Neuron (in vitro differentiated cells): ENCODE data around the gene TMOD1.

Experiments
- H2AFZ ChIP-seq: one replicate; pipeline ENCODE4 v1.6.1; 2013; ENCODE audit warnings: low read depth, mild to moderate bottlenecking, inconsistent platforms, low read length, moderate library complexity
- H3K27me3 ChIP-seq: one replicate; pipeline ENCODE4 v1.6.1; 2013; ENCODE audit warnings: low read length; ENCODE audit not compliant: insufficient read depth
- H3K36me3 ChIP-seq: one replicate; pipeline ENCODE4 v1.6.1; 2013; ENCODE audit warnings: low read length; ENCODE audit not compliant: insufficient read depth
- H3K4me1 ChIP-seq: one replicate; pipeline ENCODE4 v1.6.1; 2013; ENCODE audit warnings: low read length; ENCODE audit not compliant: insufficient read depth
- H3K4me3 ChIP-seq: 2 replicates; pipeline ENCODE4 v1.5.1; 2013; ENCODE audit warnings: mild to moderate bottlenecking, low read length, moderate library complexity
- H3K9me3 ChIP-seq: one replicate; pipeline ENCODE4 v1.6.1; 2013; ENCODE audit warnings: low read length

TMOD1 gene

DNA sequence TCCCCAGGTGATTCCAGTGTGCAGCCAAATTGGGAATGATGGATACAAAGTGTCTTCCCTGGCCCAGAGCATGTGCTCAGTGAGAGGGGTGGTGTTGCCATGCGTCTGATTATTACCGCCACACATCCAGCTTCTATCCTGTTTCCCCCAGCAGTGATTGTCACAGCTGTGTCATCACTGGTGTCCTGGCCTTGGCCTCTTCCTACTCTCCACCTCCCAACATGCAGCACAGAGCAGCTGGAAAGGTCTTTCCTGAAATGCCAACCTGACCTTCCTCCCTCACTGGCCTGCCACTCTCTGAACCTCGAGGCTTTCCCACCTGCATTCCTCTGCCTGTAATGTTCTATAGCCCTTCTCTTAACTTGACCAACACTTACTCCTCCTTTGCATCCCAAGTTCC lies 60.0 kb downstream of the TMOD1 start:
- Histone ChIP-seq H2AFZ (no peak overlapping the region), H3K36me3 (no peaks in the 10 kb centered on the region), H3K4me1 (no peaks in the 10 kb centered on the region), H3K4me3 (no peak overlapping the region), H3K9me3 (no peaks in the 10 kb centered on the region), H3K27me3 (peaks cover 25% of the 10 kb centered on the region)

DNA sequence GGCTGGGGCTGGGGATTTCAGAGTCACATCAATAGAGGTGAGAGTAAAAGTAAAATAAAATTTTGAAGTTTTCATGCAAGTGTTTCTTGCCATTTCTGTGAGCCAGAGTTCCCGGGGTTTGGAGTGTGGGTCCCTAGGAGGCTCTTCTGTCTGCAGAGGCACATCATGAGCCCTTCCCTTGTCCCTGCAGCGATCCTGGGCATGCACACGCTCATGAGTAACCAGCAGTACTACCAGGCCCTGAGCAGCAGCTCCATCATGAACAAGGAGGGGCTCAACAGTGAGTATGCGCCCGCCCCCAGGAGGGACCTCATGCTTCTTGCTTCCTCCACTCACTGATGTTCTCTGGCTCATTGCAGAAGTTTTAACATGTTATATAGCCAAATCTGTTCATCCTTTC lies 61.1 kb downstream of the TMOD1 start:
- no peaks in the 10 kb centered on the region for H3K4me1 ChIP-seq
- no peak overlapping the region for H3K4me3 ChIP-seq
- H3K27me3 ChIP-seq, result peaks cover 19% of the 10 kb centered on the region
- H3K36me3 ChIP-seq, result no peaks in the 10 kb centered on the region
- no peak overlapping the region for H2AFZ ChIP-seq
- no peaks in the 10 kb centered on the region for H3K9me3 ChIP-seq

DNA sequence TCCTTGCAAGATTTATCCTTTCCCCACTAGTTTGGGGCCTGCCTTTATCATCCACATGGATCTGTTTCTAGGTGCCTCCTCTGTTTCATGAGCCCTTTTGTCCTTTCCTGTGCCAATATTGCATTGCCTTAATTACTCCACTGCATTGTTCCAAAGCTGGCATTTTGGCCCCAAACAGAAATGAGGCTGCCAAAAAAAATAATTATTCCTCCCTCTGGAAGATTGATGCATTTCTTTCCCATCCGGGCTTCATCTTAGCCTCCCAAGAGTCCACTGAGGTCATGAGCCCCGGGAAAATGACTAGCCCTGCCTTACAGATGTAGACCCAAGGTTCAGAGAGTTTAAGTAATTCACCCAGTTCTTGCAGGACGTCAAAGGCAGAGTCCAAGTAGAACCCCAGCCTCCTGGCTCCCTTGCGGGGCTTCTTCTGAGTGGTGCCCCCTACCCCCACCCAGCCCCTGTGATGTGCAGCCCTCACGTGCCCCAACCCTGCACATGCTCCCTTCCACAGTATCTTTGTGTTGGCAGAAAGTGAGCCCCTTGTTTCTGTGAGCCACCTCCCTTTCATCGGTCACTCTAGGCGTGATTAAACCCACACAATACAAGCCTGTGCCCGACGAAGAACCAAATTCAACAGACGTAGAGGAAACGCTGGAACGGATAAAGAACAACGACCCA lies 62.1 kb downstream of the TMOD1 start:
- H3K4me3 ChIP-seq, result no peak overlapping the region
- peaks cover 15% of the 10 kb centered on the region for H3K27me3 ChIP-seq
- no peaks in the 10 kb centered on the region for H3K36me3 ChIP-seq
- no peaks in the 10 kb centered on the region for H3K4me1 ChIP-seq
- no peaks in the 10 kb centered on the region for H3K9me3 ChIP-seq
- H2AFZ ChIP-seq, result no peak overlapping the region

DNA sequence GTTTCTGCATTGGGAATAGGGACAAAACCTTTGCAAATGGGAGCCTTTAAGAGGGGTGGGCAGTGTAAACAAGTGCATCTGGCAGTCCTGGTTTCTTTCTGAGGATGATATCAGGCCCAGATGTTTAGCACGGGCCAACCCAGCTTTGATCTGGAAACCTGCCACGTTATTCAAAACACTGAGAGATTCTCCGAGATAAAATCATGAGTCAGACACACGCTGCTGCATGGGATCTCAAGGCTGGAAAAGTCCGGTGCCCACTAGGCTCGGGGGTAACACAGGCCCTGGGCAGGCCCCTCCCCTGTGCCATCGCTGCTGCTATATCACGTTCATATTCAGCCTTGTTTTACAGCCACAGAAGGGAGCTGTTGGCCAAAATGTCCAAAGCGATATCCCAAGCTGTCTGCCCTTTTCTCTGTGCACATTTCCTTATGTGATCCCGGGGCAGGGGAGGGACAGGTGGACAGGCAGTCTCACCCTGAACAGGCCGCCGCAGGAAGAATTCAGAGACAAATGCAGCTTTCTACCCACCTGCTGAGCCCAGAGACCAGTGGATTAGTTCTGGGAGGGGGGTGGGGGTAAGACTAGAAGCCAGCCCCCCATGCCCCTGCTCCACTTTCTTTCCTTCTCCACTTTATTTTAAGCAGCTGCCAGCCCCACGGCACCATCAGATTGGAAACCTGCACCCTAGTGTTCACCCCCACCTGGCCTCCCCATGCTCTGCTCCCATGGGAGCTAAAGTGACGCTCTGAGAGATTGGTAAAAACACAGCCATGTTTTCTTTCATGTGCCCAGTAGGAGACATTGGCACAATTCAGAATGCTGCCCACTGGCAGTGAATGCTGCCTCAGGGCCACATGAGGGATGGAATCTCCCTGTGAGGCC lies 63.1 kb downstream of the TMOD1 start:
- Histone ChIP-seq H3K4me3 (no peak overlapping the region), H3K4me1 (no peaks in the 10 kb centered on the region), H3K27me3 (peaks cover 15% of the 10 kb centered on the region), H2AFZ (no peak overlapping the region), H3K36me3 (no peaks in the 10 kb centered on the region), H3K9me3 (no peaks in the 10 kb centered on the region)

DNA sequence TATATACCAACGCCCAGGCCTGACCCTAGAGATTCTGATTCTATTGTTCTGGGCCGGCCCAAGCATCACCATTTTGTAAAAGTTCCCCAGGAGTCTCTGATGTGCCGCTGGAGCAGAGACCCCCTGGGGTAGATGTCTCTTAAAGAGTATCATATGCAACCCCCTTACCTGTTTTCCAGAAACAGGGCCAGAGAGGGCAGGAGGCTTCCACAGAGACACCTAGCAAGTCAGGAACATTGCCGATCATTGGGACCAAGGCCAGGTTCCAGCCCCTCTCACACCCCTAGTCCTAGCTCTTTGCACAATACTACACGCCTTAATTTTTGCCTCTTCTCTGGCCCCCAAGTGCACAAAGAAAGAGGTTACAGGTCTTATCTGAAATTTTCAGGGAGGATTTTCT lies 63.8 kb downstream of the TMOD1 start:
- Histone ChIP-seq H3K27me3 (peaks cover 15% of the 10 kb centered on the region), H3K4me3 (no peak overlapping the region), H3K36me3 (no peaks in the 10 kb centered on the region), H3K4me1 (no peaks in the 10 kb centered on the region), H2AFZ (no peak overlapping the region), H3K9me3 (no peaks in the 10 kb centered on the region)

DNA sequence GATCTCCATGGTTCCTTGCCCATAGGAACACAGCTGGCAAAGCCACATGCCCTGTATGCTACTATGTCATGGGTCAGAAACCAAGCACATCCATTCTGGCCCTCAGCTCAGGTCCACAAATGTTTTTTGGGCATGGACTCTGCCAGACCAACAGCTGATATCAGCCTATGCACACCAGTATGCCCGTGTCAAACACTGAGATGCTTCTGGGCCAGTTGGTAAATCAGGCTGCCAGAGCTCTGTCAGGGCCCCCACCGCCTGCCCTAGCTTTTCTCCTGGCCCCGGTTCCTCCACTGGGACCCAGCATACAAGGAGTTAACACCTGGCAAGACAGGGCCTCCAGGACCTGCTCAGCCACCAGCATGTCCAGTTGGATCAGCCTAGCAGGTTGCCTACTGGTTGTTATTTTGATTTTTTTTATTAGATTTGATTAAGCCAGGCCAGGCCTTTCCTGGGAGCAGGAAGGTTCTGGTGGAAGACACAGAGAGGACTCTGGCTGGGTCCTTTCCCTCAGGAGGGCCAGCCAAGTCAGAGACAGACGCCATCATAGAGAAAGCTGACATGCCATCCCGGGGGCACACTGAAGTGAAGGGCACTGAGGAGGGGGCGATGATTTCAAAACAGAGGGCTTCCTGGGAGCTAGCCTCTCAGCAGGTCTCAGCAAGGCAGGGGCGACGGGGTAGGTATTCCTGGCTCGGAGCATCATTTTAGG lies 65.9 kb downstream of the TMOD1 start:
- no peaks in the 10 kb centered on the region for H3K9me3 ChIP-seq
- H3K36me3 ChIP-seq, result no peaks in the 10 kb centered on the region
- H2AFZ ChIP-seq, result no peak overlapping the region
- peaks cover 10% of the 10 kb centered on the region for H3K27me3 ChIP-seq
- no peak overlapping the region for H3K4me3 ChIP-seq
- no peaks in the 10 kb centered on the region for H3K4me1 ChIP-seq

DNA sequence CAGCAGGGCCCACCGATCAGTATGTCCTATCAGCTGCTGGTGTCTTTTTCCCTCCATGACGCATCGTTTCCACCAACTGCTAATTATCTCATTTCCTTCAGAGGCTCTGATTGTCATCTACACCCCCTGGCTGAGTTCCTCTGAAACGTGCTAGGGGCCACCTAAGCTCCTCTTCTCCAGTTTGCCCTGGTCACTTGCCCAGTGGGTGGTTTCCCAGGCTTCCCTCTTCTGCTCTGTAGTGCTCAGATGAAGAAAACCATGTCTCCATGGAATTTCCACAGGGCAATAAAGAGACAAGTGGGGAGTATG lies 66.4 kb downstream of the TMOD1 start:
- Histone ChIP-seq H2AFZ (no peak overlapping the region), H3K27me3 (peaks cover 7% of the 10 kb centered on the region), H3K4me1 (no peaks in the 10 kb centered on the region), H3K36me3 (no peaks in the 10 kb centered on the region), H3K9me3 (no peaks in the 10 kb centered on the region), H3K4me3 (no peak overlapping the region)

DNA sequence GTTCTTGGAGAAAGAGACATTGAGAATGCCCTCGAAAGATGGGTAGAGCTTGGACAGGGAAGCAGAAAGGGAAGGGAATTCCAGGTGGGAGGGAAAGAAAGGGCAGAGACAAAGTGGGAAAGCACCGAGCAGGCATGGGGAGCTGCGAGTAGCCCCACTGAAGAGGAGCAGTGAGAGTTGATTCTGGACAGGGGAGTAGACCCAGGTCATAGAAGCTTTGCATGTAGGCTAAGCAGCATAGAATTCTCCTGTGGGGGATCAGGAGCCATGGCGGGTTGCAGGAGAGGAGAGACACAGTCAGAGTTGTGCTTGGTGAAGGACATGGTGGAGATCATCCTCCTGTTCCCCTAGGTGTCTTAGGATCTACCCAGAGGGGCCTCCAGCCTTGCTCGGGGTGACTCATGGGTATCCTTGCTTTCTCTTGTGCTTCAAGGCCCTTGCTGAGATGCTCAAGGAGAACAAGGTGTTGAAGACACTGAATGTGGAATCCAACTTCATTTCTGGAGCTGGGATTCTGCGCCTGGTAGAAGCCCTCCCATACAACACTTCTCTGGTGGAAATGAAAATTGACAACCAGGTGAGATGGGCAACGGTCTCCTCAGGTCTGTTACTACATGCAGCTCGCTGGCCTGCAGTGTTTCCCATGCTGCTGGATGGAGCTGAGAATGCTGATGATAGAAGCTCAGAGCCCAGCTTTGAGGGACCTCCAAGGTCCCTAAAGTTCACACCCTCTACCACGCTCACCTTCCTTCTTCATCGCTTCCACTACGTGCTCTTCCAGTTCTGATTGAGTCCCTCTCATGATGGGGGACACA lies 67.2 kb downstream of the TMOD1 start:
- no peak overlapping the region for H3K4me3 ChIP-seq
- no peak overlapping the region for H2AFZ ChIP-seq
- H3K27me3 ChIP-seq, result peaks cover 7% of the 10 kb centered on the region
- H3K9me3 ChIP-seq, result no peaks in the 10 kb centered on the region
- no peaks in the 10 kb centered on the region for H3K4me1 ChIP-seq
- no peaks in the 10 kb centered on the region for H3K36me3 ChIP-seq

DNA sequence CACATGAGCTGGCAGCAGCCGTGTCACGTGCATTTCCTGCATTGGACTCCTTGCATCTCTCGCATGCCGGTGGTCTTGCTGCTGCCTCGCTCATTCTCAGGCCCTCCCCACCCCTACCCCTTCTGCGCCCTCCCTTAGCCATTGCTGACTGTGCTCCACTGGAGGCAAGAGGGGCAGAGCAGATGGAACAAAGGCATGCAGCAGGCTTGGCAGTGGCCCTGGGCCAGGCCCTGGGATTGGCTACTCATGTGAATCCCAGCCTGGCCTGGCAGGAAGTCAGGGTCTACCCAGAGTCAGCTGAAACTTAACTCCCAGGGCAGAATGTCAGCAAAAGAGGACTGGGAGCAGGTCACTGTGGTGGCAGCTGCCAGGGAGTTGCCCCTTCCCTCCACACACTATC lies 69.4 kb downstream of the TMOD1 start:
- Histone ChIP-seq H3K4me3 (no peak overlapping the region), H3K4me1 (no peaks in the 10 kb centered on the region), H3K9me3 (no peaks in the 10 kb centered on the region), H3K36me3 (no peaks in the 10 kb centered on the region), H3K27me3 (peaks cover 2% of the 10 kb centered on the region), H2AFZ (no peak overlapping the region)

DNA sequence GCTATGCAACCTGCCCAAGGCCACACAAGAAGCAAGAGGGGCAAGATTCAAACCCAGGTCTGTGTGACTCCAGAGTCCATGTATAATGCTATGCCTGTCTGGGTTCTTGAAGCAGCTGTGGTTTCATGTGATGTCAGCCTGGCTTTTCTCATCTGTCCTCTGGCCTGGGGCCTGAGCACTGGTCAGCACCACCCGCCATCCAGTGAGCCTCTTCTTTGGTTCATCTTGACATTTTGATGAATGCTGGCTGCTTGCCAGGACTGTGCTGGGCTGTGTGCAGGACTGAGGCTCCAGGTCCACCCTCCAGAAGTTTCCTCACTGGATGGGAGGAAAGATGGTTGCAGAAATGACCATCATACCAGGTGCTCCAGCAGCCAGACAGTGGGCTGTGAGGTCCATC lies 70.2 kb downstream of the TMOD1 start:
- Histone ChIP-seq H3K4me1 (no peaks in the 10 kb centered on the region), H3K27me3 (no peaks in the 10 kb centered on the region), H2AFZ (no peak overlapping the region), H3K9me3 (no peaks in the 10 kb centered on the region), H3K4me3 (no peak overlapping the region), H3K36me3 (no peaks in the 10 kb centered on the region)

DNA sequence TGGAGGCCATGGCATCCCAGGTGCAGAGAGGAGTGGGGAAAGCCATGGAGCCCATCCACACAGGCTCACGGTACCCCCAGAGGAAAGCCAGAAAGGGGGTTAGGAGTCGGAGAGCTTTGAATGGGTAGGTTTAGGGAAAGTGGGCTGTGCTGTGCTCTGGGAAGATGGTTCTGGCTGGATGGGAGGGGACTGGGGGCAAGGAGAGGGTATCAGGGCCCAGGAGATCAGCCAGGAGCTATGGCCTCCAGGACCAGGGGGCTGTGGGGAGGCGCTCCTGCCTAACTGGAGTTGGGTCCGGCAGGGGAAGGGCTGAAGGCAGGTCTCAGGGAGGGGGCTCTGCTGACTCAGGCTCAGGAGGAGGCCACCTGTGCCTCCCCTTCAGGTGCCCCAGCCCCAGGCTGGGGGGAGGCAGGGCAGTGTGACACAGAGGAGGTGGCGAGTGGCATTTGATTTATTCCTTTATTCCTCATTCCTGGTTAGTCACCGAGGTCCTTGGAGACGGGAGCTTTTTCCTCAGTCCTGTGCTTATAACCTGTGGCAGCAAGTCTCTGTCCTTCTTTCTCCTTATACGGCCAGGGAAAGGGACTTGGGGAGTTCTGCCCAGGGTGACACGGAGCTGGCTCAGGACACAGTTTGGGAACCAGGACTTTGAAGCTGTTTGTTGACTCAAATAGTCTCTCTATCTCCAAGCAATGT lies 70.9 kb downstream of the TMOD1 start:
- Histone ChIP-seq H3K4me3 (no peak overlapping the region), H2AFZ (no peak overlapping the region), H3K4me1 (no peaks in the 10 kb centered on the region), H3K9me3 (no peaks in the 10 kb centered on the region), H3K27me3 (no peaks in the 10 kb centered on the region), H3K36me3 (no peaks in the 10 kb centered on the region)

DNA sequence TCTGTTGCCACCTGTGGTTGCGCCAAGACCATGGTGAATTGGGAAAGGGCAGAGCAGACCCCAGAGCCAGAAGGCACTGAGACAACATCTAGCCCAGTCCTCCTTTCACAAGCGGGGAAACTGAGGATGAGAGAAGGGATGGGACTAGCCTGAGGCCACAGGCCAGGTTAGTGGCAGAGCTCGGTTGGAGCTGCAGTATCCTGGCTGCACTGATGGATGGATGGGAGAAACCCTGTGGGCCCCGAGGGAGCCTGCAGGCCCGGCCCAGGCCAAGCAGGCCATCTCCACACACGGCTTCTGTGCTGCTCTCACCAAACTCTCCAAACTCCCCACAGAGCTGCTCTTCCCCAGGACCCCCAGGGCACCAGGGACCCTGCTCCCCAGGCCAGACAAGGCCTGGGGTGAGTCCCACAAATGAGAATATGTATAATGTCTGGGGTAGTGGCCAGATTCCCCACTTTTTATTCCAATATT lies 71.5 kb downstream of the TMOD1 start:
- Histone ChIP-seq H3K27me3 (no peaks in the 10 kb centered on the region), H3K4me1 (no peaks in the 10 kb centered on the region)

More for the DNA sequence above, 71.5 kb downstream of the TMOD1 start:
- H3K36me3 ChIP-seq, result no peaks in the 10 kb centered on the region
- H2AFZ ChIP-seq, result no peak overlapping the region
- no peak overlapping the region for H3K4me3 ChIP-seq
- H3K9me3 ChIP-seq, result no peaks in the 10 kb centered on the region
